ENCODE results near the gene HELZ2.

- TF ChIP-seq, protein P1, sequence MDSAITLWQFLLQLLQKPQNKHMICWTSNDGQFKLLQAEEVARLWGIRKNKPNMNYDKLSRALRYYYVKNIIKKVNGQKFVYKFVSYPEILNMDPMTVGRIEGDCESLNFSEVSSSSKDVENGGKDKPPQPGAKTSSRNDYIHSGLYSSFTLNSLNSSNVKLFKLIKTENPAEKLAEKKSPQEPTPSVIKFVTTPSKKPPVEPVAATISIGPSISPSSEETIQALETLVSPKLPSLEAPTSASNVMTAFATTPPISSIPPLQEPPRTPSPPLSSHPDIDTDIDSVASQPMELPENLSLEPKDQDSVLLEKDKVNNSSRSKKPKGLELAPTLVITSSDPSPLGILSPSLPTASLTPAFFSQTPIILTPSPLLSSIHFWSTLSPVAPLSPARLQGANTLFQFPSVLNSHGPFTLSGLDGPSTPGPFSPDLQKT (IDR thresholded peaks at IDR 0.05; ENCODE audit: borderline replicate concordance, low read depth, low read length), result no peak
- TF ChIP-seq ZNF561 (tag by site-specific recombination; IDR thresholded peaks at IDR 0.05; ENCODE audit: borderline replicate concordance) (no peak), ZNF10 (tag by site-specific recombination; IDR thresholded peaks at IDR 0.05) (no peak), ZNF623 (tag by site-specific recombination; IDR thresholded peaks at IDR 0.05) (no peak), ZNF423 (tag by site-specific recombination; IDR thresholded peaks at IDR 0.05) (no peak), WT1 (tag by site-specific recombination; IDR thresholded peaks at IDR 0.05) (no peak), YY1 (tag by site-specific recombination; IDR thresholded peaks at IDR 0.05) (no peak), KLF16 (tag by site-specific recombination; IDR thresholded peaks at IDR 0.05) (no peak), ZNF660 (tag by site-specific recombination; IDR thresholded peaks at IDR 0.05) (no peak), ZNF133 (tag by site-specific recombination; IDR thresholded peaks at IDR 0.05) (no peak)
- TF ChIP-seq, protein P2, sequence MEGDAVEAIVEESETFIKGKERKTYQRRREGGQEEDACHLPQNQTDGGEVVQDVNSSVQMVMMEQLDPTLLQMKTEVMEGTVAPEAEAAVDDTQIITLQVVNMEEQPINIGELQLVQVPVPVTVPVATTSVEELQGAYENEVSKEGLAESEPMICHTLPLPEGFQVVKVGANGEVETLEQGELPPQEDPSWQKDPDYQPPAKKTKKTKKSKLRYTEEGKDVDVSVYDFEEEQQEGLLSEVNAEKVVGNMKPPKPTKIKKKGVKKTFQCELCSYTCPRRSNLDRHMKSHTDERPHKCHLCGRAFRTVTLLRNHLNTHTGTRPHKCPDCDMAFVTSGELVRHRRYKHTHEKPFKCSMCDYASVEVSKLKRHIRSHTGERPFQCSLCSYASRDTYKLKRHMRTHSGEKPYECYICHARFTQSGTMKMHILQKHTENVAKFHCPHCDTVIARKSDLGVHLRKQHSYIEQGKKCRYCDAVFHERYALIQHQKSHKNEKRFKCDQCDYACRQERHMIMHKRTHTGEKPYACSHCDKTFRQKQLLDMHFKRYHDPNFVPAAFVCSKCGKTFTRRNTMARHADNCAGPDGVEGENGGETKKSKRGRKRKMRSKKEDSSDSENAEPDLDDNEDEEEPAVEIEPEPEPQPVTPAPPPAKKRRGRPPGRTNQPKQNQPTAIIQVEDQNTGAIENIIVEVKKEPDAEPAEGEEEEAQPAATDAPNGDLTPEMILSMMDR (tag by site-specific recombination; IDR thresholded peaks at IDR 0.05), result no peak
Measured at GRCh38 chr20:63560333-63560805, 13.7 kb downstream of the HELZ2 start.

All from HEK293 (cell line).